GM18517 (cell line): ENCODE measurements around the gene LMTK2.
"Not testable (repeated sequence)": the region's sequence is repeated elsewhere in the genome, so short reads cannot be mapped to it uniquely, and the experiment has no call there.

ENCODE experiments used
- ATAC-seq: cut with Tn5 transposase; IDR thresholded peaks from one replicate; pipeline ENCODE4 v1.9.1; 2021; ENCODE audit warnings: mild to moderate bottlenecking, moderate library complexity; ENCODE audit not compliant: unreplicated experiment

Gene LMTK2

GRCh38 chr7:98215561-98216495 is 109.2 kb downstream of the LMTK2 start:
- ATAC-seq, result no peak

- ATAC-seq, result no peak
These were observed 110.4 kb downstream of the LMTK2 start for GRCh38 chr7:98216941-98217622.

- ATAC-seq, result no peak
These were observed 111.2 kb downstream of the LMTK2 start for GRCh38 chr7:98217623-98218582.

GRCh38 chr7:98219382-98219781 is 112.7 kb downstream of the LMTK2 start:
- ATAC-seq, result not testable (repeated sequence)

GRCh38 chr7:98221611-98222532 is 115.2 kb downstream of the LMTK2 start:
- no peak for ATAC-seq

GRCh38 chr7:98222533-98223195 is 116.0 kb downstream of the LMTK2 start:
- ATAC-seq, result no peak

- ATAC-seq, result no peak
These were observed 116.8 kb downstream of the LMTK2 start for GRCh38 chr7:98223351-98223897.

GRCh38 chr7:98223898-98224700 is 117.4 kb downstream of the LMTK2 start:
- no peak for ATAC-seq

- ATAC-seq, result no peak
These were observed 118.1 kb downstream of the LMTK2 start for GRCh38 chr7:98224701-98225181.

- no peak for ATAC-seq
These were observed 119.4 kb downstream of the LMTK2 start for GRCh38 chr7:98225913-98226614.

GRCh38 chr7:98227939-98228338 is 121.3 kb downstream of the LMTK2 start:
- no peak for ATAC-seq

GRCh38 chr7:98228801-98229200 is 122.1 kb downstream of the LMTK2 start:
- no peak for ATAC-seq

- no peak for ATAC-seq
These were observed 122.8 kb downstream of the LMTK2 start for GRCh38 chr7:98229441-98229840.

- ATAC-seq, result no peak
These were observed 123.5 kb downstream of the LMTK2 start for GRCh38 chr7:98229991-98230745.

- ATAC-seq, result no peak
These were observed 124.2 kb downstream of the LMTK2 start for GRCh38 chr7:98230746-98231471.
